Measurements from ENCODE around the gene ABCD1.

- TF ChIP-seq, protein P1, sequence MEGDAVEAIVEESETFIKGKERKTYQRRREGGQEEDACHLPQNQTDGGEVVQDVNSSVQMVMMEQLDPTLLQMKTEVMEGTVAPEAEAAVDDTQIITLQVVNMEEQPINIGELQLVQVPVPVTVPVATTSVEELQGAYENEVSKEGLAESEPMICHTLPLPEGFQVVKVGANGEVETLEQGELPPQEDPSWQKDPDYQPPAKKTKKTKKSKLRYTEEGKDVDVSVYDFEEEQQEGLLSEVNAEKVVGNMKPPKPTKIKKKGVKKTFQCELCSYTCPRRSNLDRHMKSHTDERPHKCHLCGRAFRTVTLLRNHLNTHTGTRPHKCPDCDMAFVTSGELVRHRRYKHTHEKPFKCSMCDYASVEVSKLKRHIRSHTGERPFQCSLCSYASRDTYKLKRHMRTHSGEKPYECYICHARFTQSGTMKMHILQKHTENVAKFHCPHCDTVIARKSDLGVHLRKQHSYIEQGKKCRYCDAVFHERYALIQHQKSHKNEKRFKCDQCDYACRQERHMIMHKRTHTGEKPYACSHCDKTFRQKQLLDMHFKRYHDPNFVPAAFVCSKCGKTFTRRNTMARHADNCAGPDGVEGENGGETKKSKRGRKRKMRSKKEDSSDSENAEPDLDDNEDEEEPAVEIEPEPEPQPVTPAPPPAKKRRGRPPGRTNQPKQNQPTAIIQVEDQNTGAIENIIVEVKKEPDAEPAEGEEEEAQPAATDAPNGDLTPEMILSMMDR (IDR thresholded peaks at IDR 0.05), result no peak
- TF ChIP-seq POLR2A (IDR thresholded peaks at IDR 0.05) (no peak), EP300 (IDR thresholded peaks at IDR 0.05) (no peak)
These were observed 24.2 kb upstream of the ABCD1 start for GRCh38 chrX:153700376-153700945.

All from gastroesophageal sphincter (tissue), 3 donors.